ENCODE data around the gene RERE.
"Not testable (repeated sequence)": the region's sequence is repeated elsewhere in the genome, so short reads cannot be mapped to it uniquely, and the experiment has no call there.

The RERE gene

GRCh38 chr1:8841395-8841794 is 24.0 kb upstream of the RERE start:
- no peak for DNase-seq (ENCODE audit: low read depth in 2 of 2)

- DNase-seq (ENCODE audit: low read depth in 2 of 2) = no peak
Observed at GRCh38 chr1:8839990-8840389, 22.6 kb upstream of the RERE start.

- no peak for DNase-seq (ENCODE audit: low read depth in 2 of 2)
Observed at GRCh38 chr1:8835941-8836643, 18.7 kb upstream of the RERE start.

- DNase-seq (ENCODE audit: low read depth in 2 of 2) = no peak
Observed at GRCh38 chr1:8831340-8831739, 13.9 kb upstream of the RERE start.

- DNase-seq (ENCODE audit: low read depth in 2 of 2) = not testable (repeated sequence)
Observed at GRCh38 chr1:8830732-8831131, 13.3 kb upstream of the RERE start.

- DNase-seq (ENCODE audit: low read depth in 2 of 2) = no peak
Observed at GRCh38 chr1:8825985-8826481, 8.6 kb upstream of the RERE start.

- DNase-seq (ENCODE audit: low read depth in 2 of 2) = no peak
Observed at GRCh38 chr1:8823295-8823664, 5.8 kb upstream of the RERE start.

GRCh38 chr1:8822373-8823294 is 5.2 kb upstream of the RERE start:
- no peak for DNase-seq (ENCODE audit: low read depth in 2 of 2)

GRCh38 chr1:8821084-8821483 is 3.6 kb upstream of the RERE start:
- no peak for DNase-seq (ENCODE audit: low read depth in 2 of 2)

- DNase-seq (ENCODE audit: low read depth in 2 of 2) = not testable (repeated sequence)
Observed at GRCh38 chr1:8818789-8819188, 1.3 kb upstream of the RERE start.

GRCh38 chr1:8818325-8818775 is 910 bp upstream of the RERE start:
- DNase-seq (ENCODE audit: low read depth in 2 of 2) = no peak

GRCh38 chr1:8816831-8817411 is 519 bp downstream of the RERE start:
- peak in 1 of 2 donors; percentile 15 for DNase-seq (ENCODE audit: low read depth in 2 of 2)

GRCh38 chr1:8816264-8816663 is 1.2 kb downstream of the RERE start:
- DNase-seq (ENCODE audit: low read depth in 2 of 2) = no peak

GRCh38 chr1:8815582-8816151 is 1.8 kb downstream of the RERE start:
- no peak for DNase-seq (ENCODE audit: low read depth in 2 of 2)

GRCh38 chr1:8814865-8815264 is 2.6 kb downstream of the RERE start:
- DNase-seq (ENCODE audit: low read depth in 2 of 2) = no peak

- no peak for DNase-seq (ENCODE audit: low read depth in 2 of 2)
Observed at GRCh38 chr1:8813991-8814390, 3.4 kb downstream of the RERE start.

GRCh38 chr1:8813016-8813763 is 4.2 kb downstream of the RERE start:
- no peak for DNase-seq (ENCODE audit: low read depth in 2 of 2)

GRCh38 chr1:8812081-8812480 is 5.4 kb downstream of the RERE start:
- DNase-seq (ENCODE audit: low read depth in 2 of 2) = no peak

- no peak for DNase-seq (ENCODE audit: low read depth in 2 of 2)
Observed at GRCh38 chr1:8810987-8811386, 6.5 kb downstream of the RERE start.

- DNase-seq (ENCODE audit: low read depth in 2 of 2) = no peak
Observed at GRCh38 chr1:8809342-8809736, 8.1 kb downstream of the RERE start.

GRCh38 chr1:8807004-8807403 is 10.4 kb downstream of the RERE start:
- DNase-seq (ENCODE audit: low read depth in 2 of 2) = no peak
